RWPE2 (cell line): ENCODE results near the gene SUPT6H.

Source experiments
- ATAC-seq: fragments of 200-7000 bp; cut with Tn5 transposase; 3 replicates; pipeline ENCODE4 v1.9.1; 2021; ENCODE audit warnings: low read depth
- DNase-seq: peaks from one replicate; pipeline ENCODE4 v3.0.0-alpha.2; 2020; ENCODE audit warnings: low spot score
- H3K27ac ChIP-seq: fragments of 450-650 bp; 2 replicates; pipeline ENCODE4 v1.5.1; 2017; ENCODE audit warnings: mild to moderate bottlenecking; ENCODE audit not compliant: poor library complexity, severe bottlenecking
- H3K27me3 ChIP-seq: fragments of 250-450 bp; sonication (Bioruptor Pico); 2 replicates; pipeline ENCODE4 v1.5.1; 2021; ENCODE audit warnings: mild to moderate bottlenecking, moderate library complexity; ENCODE audit not compliant: insufficient read depth, poor library complexity, severe bottlenecking
- H3K36me3 ChIP-seq: fragments of 250-450 bp; sonication (Bioruptor Pico); 2 replicates; pipeline ENCODE4 v1.5.1; 2020; ENCODE audit warnings: low read depth, mild to moderate bottlenecking, moderate library complexity
- H3K4me1 ChIP-seq: fragments of 250-450 bp; sonication (Bioruptor Pico); 2 replicates; pipeline ENCODE4 v1.5.1; 2021; ENCODE audit warnings: mild to moderate bottlenecking, moderate library complexity; ENCODE audit not compliant: insufficient read depth, poor library complexity, severe bottlenecking
- H3K4me3 ChIP-seq: fragments of 250-450 bp; sonication (Bioruptor Pico); 2 replicates; pipeline ENCODE4 v1.5.1; 2021; ENCODE audit warnings: mild to moderate bottlenecking, moderate library complexity; ENCODE audit not compliant: severe bottlenecking
- H3K9me3 ChIP-seq: fragments of 250-450 bp; sonication (Bioruptor Pico); 2 replicates; pipeline ENCODE4 v1.5.1; 2021; ENCODE audit warnings: mild to moderate bottlenecking, moderate library complexity; ENCODE audit not compliant: severe bottlenecking
- TF ChIP-seq, protein P1 (sequence below): fragments of 450-650 bp; IDR thresholded peaks from one replicate; pipeline ENCODE4 v1.5.1; 2017; ENCODE audit warnings: mild to moderate bottlenecking, moderate library complexity; ENCODE audit not compliant: poor library complexity, severe bottlenecking

Gene SUPT6H

GRCh38 chr17:28703552-28704218 lies 41.7 kb downstream of the SUPT6H start:
- H3K4me1 ChIP-seq: no peaks in the 10 kb centered on the region
- H3K9me3 ChIP-seq: no peaks in the 10 kb centered on the region
- TF ChIP-seq, protein P1, sequence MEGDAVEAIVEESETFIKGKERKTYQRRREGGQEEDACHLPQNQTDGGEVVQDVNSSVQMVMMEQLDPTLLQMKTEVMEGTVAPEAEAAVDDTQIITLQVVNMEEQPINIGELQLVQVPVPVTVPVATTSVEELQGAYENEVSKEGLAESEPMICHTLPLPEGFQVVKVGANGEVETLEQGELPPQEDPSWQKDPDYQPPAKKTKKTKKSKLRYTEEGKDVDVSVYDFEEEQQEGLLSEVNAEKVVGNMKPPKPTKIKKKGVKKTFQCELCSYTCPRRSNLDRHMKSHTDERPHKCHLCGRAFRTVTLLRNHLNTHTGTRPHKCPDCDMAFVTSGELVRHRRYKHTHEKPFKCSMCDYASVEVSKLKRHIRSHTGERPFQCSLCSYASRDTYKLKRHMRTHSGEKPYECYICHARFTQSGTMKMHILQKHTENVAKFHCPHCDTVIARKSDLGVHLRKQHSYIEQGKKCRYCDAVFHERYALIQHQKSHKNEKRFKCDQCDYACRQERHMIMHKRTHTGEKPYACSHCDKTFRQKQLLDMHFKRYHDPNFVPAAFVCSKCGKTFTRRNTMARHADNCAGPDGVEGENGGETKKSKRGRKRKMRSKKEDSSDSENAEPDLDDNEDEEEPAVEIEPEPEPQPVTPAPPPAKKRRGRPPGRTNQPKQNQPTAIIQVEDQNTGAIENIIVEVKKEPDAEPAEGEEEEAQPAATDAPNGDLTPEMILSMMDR: no peak
- ATAC-seq: no peak
- H3K27ac ChIP-seq: no peak overlapping the region
- H3K4me3 ChIP-seq: no peak overlapping the region
- H3K27me3 ChIP-seq: no peaks in the 10 kb centered on the region
- DNase-seq: no peak
- peaks cover 41% of the 10 kb centered on the region for H3K36me3 ChIP-seq

GRCh38 chr17:28704219-28704858 lies 42.3 kb downstream of the SUPT6H start:
- Histone ChIP-seq H3K27me3 (no peaks in the 10 kb centered on the region), H3K36me3 (peaks cover 35% of the 10 kb centered on the region), H3K4me3 (no peak overlapping the region), H3K4me1 (no peaks in the 10 kb centered on the region), H3K9me3 (no peaks in the 10 kb centered on the region), H3K27ac (no peak overlapping the region)
- DNase-seq: no peak
- ATAC-seq: no peak
- TF ChIP-seq, protein P1: no peak

GRCh38 chr17:28705074-28705659 lies 43.2 kb downstream of the SUPT6H start:
- H3K4me1 ChIP-seq: no peaks in the 10 kb centered on the region
- no peak overlapping the region for H3K27ac ChIP-seq
- H3K9me3 ChIP-seq: no peaks in the 10 kb centered on the region
- TF ChIP-seq, protein P1: no peak
- DNase-seq (no peak), ATAC-seq (0 out of 3 replicates have a peak, but pooled peaks have one; percentile 9)
- H3K27me3 ChIP-seq: no peaks in the 10 kb centered on the region
- no peak overlapping the region for H3K4me3 ChIP-seq
- H3K36me3 ChIP-seq: peaks cover 27% of the 10 kb centered on the region

GRCh38 chr17:28705728-28706334 lies 43.8 kb downstream of the SUPT6H start:
- H3K27me3 ChIP-seq: no peaks in the 10 kb centered on the region
- peaks cover 20% of the 10 kb centered on the region for H3K36me3 ChIP-seq
- H3K27ac ChIP-seq: no peak overlapping the region
- ATAC-seq (no peak), DNase-seq (no peak)
- TF ChIP-seq, protein P1: no peak
- no peak overlapping the region for H3K4me3 ChIP-seq
- H3K4me1 ChIP-seq: no peaks in the 10 kb centered on the region
- H3K9me3 ChIP-seq: no peaks in the 10 kb centered on the region
